H1 (cell line): Measurements from ENCODE around the gene PDPK1. TPM values are rescaled to one million over a fixed set of nuclear protein-coding genes. Genes with fewer than 3 reads are reported as not detected.
A peak's percentile ranks its signal among the peaks of the same experiment; 100 is the strongest.

Experiments
- ATF2 ChIP-seq: IDR thresholded peaks from 2 replicates; pipeline ENCODE4 v1.6.1; 2012; ENCODE audit warnings: low read length, inconsistent platforms
- BRCA1 ChIP-seq: IDR thresholded peaks from 2 replicates; pipeline ENCODE4 v1.6.1; 2012; ENCODE audit warnings: low read depth, low read length, improper control_type of control experiment
- CHD2 ChIP-seq: IDR thresholded peaks from 2 replicates; pipeline ENCODE4 v1.6.1; 2012; ENCODE audit warnings: low read length, improper control_type of control experiment
- CREB1 ChIP-seq: IDR thresholded peaks from 2 replicates; pipeline ENCODE4 v1.6.1; 2012; ENCODE audit warnings: inconsistent platforms
- CTCF ChIP-seq, 3 experiments: IDR thresholded peaks; 1 replicate in 2 of 3; 2 replicates in 1 of 3; pipeline versions ENCODE4 v1.5.1 to v1.6.1; 2011; ENCODE audit warnings: low read length in 3 of 3, mild to moderate bottlenecking in 3 of 3, inconsistent platforms in 2 of 3, low read depth in 1 of 3, moderate library complexity in 1 of 3; ENCODE audit not compliant: insufficient read depth in 1 of 3; ENCODE audit errors: control extremely low read depth in 1 of 3
- EP300 ChIP-seq, 2 experiments: IDR thresholded peaks; 1 replicate in 1 of 2; 2 replicates in 1 of 2; pipeline ENCODE4 v1.6.1; 2011 to 2012; ENCODE audit warnings: low read depth in 2 of 2, low read length in 2 of 2, mild to moderate bottlenecking in 2 of 2, borderline replicate concordance in 1 of 2, inconsistent platforms in 1 of 2, moderate library complexity in 1 of 2
- GTF2F1 ChIP-seq: IDR thresholded peaks from 2 replicates; pipeline ENCODE4 v1.6.1; 2012; ENCODE audit warnings: low read depth, low read length, improper control_type of control experiment, borderline replicate concordance
- JUND ChIP-seq: IDR thresholded peaks from 2 replicates; pipeline ENCODE4 v1.6.1; 2011; ENCODE audit warnings: mild to moderate bottlenecking, improper control_type of control experiment, low read length
- KDM4A ChIP-seq: IDR thresholded peaks from one replicate; pipeline ENCODE4 v1.7.1; 2012; ENCODE audit warnings: low read depth, mild to moderate bottlenecking, moderate library complexity, low read length, inconsistent platforms; ENCODE audit not compliant: severe bottlenecking
- KDM5A ChIP-seq: fragments of 200-600 bp; IDR thresholded peaks from 2 replicates; pipeline ENCODE4 v1.7.1; 2012; ENCODE audit warnings: mild to moderate bottlenecking, low read length, inconsistent platforms, mixed read lengths
- NANOG ChIP-seq: IDR thresholded peaks from 2 replicates; pipeline ENCODE4 v1.6.1; 2011; ENCODE audit warnings: low read length, low read depth, mild to moderate bottlenecking, inconsistent platforms; ENCODE audit not compliant: insufficient read depth, poor library complexity, severe bottlenecking
- PHF8 ChIP-seq: fragments of 200-600 bp; sonication (generic); conservative IDR thresholded peaks from 2 replicates; pipeline ENCODE4 v1.7.1; 2012; ENCODE audit warnings: low read depth, mild to moderate bottlenecking, inconsistent platforms, low read length, moderate library complexity
- RNF2 ChIP-seq: fragments of 200-900, 300-1000 bp; sonication (generic); IDR thresholded peaks from 2 replicates; pipeline ENCODE4 v1.7.1; 2016; ENCODE audit warnings: borderline replicate concordance, low read depth, mild to moderate bottlenecking, antibody characterized with exemption, low read length; ENCODE audit not compliant: poor library complexity, severe bottlenecking; ENCODE audit errors: missing control alignments
- RXRA ChIP-seq: IDR thresholded peaks from 2 replicates; pipeline ENCODE4 v1.6.1; 2011; ENCODE audit warnings: low read depth, mild to moderate bottlenecking, low read length, moderate library complexity; ENCODE audit not compliant: insufficient read depth
- SAP30 ChIP-seq: fragments of 300-600 bp; sonication (generic); IDR thresholded peaks from 2 replicates; pipeline ENCODE4 v1.7.1; 2012; ENCODE audit warnings: low read length, moderate library complexity, mild to moderate bottlenecking, inconsistent platforms; ENCODE audit not compliant: insufficient read depth, insufficient replicate concordance
- TBP ChIP-seq: IDR thresholded peaks from 2 replicates; pipeline ENCODE4 v1.6.1; 2011; ENCODE audit warnings: low read depth, low read length, improper control_type of control experiment
- TEAD4 ChIP-seq: IDR thresholded peaks from 2 replicates; pipeline ENCODE4 v1.6.1; 2012; ENCODE audit warnings: low read depth, low read length, inconsistent platforms, mixed read lengths
- YY1 ChIP-seq: IDR thresholded peaks from 2 replicates; pipeline ENCODE4 v1.6.1; 2011; ENCODE audit warnings: low read depth, mild to moderate bottlenecking, low read length
- polyA plus RNA-seq, 7 experiments: library from polyadenylated mRNA; depleted of rRNA in 3 of 7; stranded (reverse) in 5 of 7; unstranded in 2 of 7; fragments of >200 nt in 5 of 7; fragments of 200-250 nt in 2 of 7; gene quantifications; 1 replicate in 5 of 7; 2 replicates in 1 of 7; 4 replicates in 1 of 7; pipeline versions ENCODE4 v1.2.1 to v1.2.3, GENCODE V29; 2011 to 2013; ENCODE audit warnings: missing spikeins in 2 of 7, mixed read lengths in 2 of 7
- total RNA-seq: library from RNA; stranded (reverse); fragmentation: NEBNext Ultra II Directional; extraction: Animal tissue kit (Norgen Biotek cat#: 25700); gene quantifications from 2 replicates; pipeline ENCODE4 v1.2.1, GENCODE V29; 2021

PDPK1 gene
- total and polyA plus RNA-seq, 2 of the 8 experiments (the other 6 are each of a cell fraction or from before 2014, with no cell fraction given): 17.1 to 27.8 TPM

- TF ChIP-seq CTCF (IDR thresholded peaks at IDR 0.05; ENCODE audit: control extremely low read depth in 1 of 3, insufficient read depth in 1 of 3, low read depth in 1 of 3, low read length in 3 of 3) (peak; percentile 91 to 100 (median 96)), NANOG (no peak), YY1 (0 out of 2 replicates have a peak, but pooled peaks have one; percentile 25), KDM5A (peak; percentile 72), GTF2F1 (peak; percentile 24; the same call in 1 of the 2 replicates), CREB1 (peak; percentile 67; the same call in 1 of the 2 replicates), BRCA1 (no peak), TBP (peak; percentile 39; the same call in 1 of the 2 replicates), ATF2 (no peak), CHD2 (no peak), KDM4A (no peak), RXRA (no peak), TEAD4 (peak; percentile 46; the same call in 1 of the 2 replicates), PHF8 (no peak), SAP30 (no peak), JUND (no peak), EP300 (IDR thresholded peaks at IDR 0.05; ENCODE audit: borderline replicate concordance in 1 of 2, low read depth in 2 of 2, low read length in 2 of 2) (peak in 1 of 2 experiments; percentile 39; a peak in 1 of 3 replicates), RNF2 (no peak)
These were observed 36.7 kb upstream of the PDPK1 start (continued) for GRCh38 chr16:2500918-2501750.
